ENCODE measurements around the gene RGS6.
"Not testable (repeated sequence)": the region's sequence is repeated elsewhere in the genome, so short reads cannot be mapped to it uniquely, and the experiment has no call there.

RGS6 gene

GRCh38 chr14:71932229-71932981, at the start of gene RGS6:
RGS6 (plus strand) TSS chr14:71932429.
- peak; percentile 72 for DNase-seq

- DNase-seq: no peak
These were observed 49.1 kb upstream of the RGS6 start for GRCh38 chr14:71883094-71883493.

- DNase-seq: no peak
These were observed 46.9 kb upstream of the RGS6 start for GRCh38 chr14:71885301-71885700.

GRCh38 chr14:71887802-71888201, 44.4 kb upstream of the RGS6 start:
- DNase-seq: not testable (repeated sequence)

- DNase-seq: no peak
These were observed 41.7 kb upstream of the RGS6 start for GRCh38 chr14:71890541-71890940.

- no peak for DNase-seq
These were observed 41.0 kb upstream of the RGS6 start for GRCh38 chr14:71891185-71891584.

- DNase-seq: no peak
These were observed 40.3 kb upstream of the RGS6 start for GRCh38 chr14:71891970-71892369.

DNA sequence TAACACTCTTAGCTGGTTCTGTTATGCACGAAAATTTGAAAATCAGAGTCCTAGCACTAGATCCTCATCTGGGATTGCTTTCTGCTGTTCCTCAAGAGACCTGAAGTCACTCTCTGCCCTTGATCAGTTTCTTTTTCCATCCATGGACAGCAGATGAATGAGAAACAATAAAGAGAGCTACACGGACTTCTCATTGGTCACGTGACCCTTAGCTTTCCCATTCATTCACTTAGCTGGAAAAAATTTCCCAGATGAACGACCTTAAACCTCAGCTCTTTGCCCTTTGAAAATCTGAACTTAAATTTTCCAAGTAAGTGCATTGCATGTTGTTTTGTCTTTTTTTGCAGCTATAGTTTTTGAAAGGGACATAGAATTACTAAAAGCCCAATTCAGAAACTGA, 27.2 kb upstream of the RGS6 start:
- no peak for DNase-seq

DNA sequence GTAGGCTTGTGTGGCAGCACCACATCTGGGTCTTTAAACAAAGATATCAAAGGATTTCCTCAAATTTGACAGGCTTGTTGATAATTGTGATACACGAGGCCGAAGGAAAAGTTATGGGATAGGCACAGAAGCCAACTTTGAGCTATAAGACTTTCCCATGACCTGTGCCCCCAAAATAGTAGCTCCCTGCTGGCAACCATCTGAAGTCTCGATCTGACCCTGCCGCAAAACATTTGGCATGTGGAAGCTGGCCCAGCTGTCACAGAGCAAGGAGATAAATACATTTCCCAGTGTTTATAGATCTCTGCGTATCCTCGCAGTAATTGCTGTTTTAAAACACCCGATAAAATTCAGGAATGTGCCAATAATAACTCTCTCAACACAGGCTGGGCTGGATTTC, 26.4 kb upstream of the RGS6 start:
- DNase-seq: no peak

DNA sequence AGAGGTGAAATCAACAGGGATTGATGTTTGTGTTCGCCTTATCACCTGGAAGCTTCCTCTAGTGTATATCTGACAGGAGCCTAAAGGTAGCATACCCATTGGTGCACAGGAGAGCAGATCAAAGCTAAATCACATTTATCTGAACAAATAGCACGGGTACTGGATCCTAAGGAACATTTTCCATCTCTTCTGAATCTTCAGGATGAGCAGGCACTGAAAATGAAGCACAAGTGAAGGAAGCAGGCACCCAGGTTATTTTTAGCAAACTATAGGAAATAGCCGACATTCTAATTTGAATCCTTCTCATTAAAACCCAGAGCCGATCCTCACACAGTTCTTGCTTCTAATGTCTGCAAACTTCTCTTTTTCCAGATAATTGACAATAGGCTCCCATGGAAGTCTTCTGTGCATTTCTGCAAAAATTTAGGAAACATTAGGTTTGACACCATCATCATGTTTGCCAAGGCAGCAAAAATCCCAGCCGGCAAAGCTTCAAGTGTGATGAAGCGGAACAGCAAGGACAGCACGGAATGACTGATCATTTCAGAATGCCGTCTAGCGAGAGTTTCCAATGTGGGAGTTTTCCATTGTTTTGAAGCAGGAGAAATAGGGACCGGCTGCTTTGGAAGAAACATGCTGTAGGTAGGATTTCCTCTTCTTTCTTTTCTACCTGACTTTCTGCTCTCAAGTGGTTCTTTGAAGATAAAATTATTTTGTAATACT, 24.3 kb upstream of the RGS6 start:
- DNase-seq: no peak

- no peak for DNase-seq
These were observed 20.6 kb upstream of the RGS6 start for GRCh38 chr14:71911669-71912068.

GRCh38 chr14:71913342-71913741, 18.9 kb upstream of the RGS6 start:
- no peak for DNase-seq

- DNase-seq: peak; percentile 35
These were observed 13.3 kb upstream of the RGS6 start for GRCh38 chr14:71918955-71919354.

DNA sequence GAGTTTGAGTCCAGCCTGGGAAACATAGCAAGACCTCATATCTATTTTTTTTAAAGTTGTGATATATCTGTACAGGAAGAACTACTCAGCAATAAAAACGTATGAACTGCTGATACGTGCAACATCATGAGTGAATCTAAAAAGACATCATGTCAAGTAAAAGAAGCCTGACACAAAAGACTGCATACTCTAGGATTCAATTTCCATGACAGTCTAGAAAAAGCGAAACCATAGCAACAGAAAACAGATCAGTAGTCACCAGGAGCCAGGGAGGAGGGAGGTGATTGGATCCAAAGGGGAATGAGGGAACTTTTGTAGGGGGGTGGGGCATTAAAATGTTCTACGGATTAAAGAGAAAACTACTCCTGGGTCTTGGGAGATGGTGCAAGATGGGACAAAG, 8.7 kb upstream of the RGS6 start:
- DNase-seq: no peak

DNA sequence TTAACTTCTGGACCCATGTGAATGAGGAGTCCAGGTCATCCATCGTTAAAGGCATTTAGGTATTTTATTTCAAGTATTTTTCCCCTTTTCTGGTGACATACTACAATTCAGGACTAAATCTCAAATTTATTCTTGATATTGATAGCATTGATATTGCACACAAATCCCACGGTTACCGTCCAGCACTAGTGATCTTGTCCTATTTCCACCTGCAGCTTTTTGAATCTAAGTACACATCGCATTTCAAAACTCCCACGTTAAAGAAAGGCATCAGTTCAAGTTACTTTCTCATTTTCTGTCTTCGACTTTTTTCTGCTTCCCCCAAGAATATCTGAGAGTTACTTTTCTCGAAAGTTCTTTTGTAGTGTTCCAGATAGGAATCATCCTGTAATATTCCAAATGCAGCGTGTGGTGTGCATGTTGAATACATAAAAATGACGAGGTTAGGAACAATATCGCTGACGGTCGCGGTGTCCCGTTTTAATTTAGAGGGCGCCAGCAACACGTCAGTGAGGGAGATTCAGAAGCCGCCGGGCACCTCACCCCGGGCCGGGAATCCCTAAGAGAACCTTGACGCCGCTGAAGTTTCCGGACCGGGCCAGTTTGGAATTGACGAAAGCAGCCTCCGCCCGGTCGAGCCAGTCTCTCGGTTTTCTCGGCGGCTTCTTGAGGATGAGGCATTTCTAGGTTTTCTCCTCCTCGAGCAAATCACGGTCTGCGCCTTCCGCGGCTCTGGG, 569 bp upstream of the RGS6 start:
- no peak for DNase-seq

DNA sequence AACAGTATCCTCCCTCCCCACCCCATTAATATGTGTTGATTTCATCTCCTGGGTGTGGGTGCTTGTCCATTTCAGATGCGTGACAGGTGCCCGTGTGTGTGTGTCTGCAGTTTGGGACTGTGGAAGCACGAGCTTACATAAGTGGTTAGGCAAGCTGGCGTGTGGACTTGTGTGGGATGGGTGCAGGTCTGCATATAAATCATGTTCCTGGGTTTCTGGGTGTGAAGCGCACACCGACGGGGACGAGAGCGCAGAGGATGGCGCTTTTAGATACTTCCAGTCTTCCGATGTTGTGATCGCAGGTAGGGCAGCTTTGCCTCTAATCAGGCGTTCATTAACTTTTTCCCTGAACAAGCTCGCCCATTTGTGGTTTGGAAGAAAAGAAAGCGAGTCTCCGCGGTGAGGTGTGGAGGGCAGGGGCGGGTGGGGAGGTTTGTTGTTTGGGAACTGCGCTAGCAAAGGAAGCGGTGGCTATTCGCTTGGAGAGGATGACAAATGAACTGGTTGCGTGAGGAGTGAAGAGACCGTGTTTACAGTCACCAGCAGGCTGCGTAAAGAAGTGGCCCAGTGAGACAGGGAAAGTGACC, 865 bp downstream of the RGS6 start:
- DNase-seq: no peak

DNA sequence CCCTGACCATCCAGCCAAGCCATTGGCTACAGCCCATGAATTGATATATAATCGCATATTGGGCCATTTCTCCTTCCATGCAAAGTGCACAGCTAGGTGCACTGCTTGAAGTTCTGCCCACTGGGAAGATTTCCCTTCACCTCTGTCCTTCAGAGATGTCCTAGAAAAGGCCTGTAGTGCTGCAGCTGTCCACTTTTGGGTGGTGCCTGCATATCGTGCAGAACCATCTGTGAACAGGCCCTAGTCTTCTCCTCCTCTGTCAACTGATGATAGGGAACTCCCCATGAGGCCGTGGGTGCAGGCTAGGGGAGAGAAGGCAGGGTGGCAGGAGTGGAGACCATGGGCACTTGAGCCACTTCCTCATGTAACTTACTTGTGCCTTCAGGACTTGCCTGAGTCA, 6.0 kb downstream of the RGS6 start:
- not testable (repeated sequence) for DNase-seq

GRCh38 chr14:71939344-71939743, 7.1 kb downstream of the RGS6 start:
- not testable (repeated sequence) for DNase-seq

DNA sequence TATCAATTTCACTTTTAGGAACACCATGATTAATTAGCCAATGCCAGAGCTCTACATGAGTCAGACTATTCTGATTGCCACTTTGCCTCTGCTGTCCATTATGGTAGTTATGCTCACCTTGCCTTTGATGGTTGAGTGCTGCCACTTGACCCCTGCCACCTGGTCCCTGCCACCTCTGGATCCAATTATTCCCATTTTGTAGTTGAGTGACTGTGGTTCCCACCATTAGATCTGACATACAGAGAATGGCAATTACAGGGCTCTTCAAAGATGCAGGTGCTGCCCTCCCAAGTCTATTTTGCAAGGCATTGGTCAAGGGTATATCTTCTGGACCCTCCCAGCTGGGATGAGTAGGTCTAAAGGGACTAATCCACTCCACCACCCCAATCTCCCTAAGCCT, 8.3 kb downstream of the RGS6 start:
- not testable (repeated sequence) for DNase-seq

DNA sequence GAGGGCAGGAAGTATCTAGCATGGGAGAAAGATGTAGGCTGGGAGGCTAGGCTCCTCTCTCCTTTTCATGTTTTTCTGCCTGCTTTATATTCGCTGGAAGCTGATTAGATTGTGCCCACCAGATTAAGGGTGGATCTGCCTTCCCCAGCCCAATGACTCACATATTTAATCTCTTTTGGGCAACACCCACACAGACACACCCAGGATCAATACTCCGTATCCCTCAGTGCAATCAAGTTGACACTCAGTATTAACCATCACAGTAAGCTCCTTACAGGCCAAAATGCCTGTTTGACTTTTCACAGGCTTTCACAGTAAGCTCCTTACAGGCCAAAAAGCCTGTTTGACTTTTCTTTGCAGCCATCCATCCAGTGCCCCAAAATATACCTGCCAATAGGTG, 9.4 kb downstream of the RGS6 start:
- not testable (repeated sequence) for DNase-seq

- no peak for DNase-seq
These were observed 10.9 kb downstream of the RGS6 start for GRCh38 chr14:71942904-71943694.

GRCh38 chr14:71943695-71944018, 11.4 kb downstream of the RGS6 start:
- DNase-seq: no peak

Data from COR-L47 (cell line).